Upper lobe of left lung (tissue), 6 donors: ENCODE data around the gene UBE2F. TPM values are rescaled to one million over a fixed set of nuclear protein-coding genes. Genes with fewer than 3 reads are reported as not detected.
A peak's percentile ranks its signal among the peaks of the same experiment; 100 is the strongest.

ENCODE experiments used
- ATAC-seq, 2 donors: fragments of 200-7000 bp; cut with Tn5 transposase; one replicate each; pipeline ENCODE4 v1.9.1; 2022; ENCODE audit warnings: mild to moderate bottlenecking in 2 of 2, moderate library complexity in 2 of 2; ENCODE audit not compliant: low FRiP score in 2 of 2
- DNase-seq, 2 donors: peaks; one replicate each; pipeline ENCODE4 v3.0.0-alpha.2; 2019 to 2020
- H3K27ac ChIP-seq, 4 donors: fragments of 200-600 bp; sonication (generic); one replicate each; pipeline ENCODE4 v1.5.1; 2016 to 2019
- H3K27me3 ChIP-seq, 4 donors: fragments of 200-600 bp; sonication (generic); one replicate each; pipeline ENCODE4 v1.5.1; 2017 to 2019
- H3K36me3 ChIP-seq, 4 donors: fragments of 200-600 bp; sonication (generic); one replicate each; pipeline ENCODE4 v1.5.1; 2016 to 2019
- H3K4me1 ChIP-seq, 4 donors: fragments of 200-600 bp; sonication (generic); one replicate each; pipeline ENCODE4 v1.5.1; 2018 to 2019
- H3K4me3 ChIP-seq, 4 donors: fragments of 200-600 bp; sonication (generic); one replicate each; pipeline ENCODE4 v1.5.1; 2017 to 2019; ENCODE audit warnings: mild to moderate bottlenecking in 2 of 4, moderate library complexity in 1 of 4
- H3K9me3 ChIP-seq, 4 donors: fragments of 200-600 bp; sonication (generic); one replicate each; pipeline ENCODE4 v1.5.1; 2018 to 2019
- CTCF ChIP-seq, 6 experiments: fragments of 450-650 bp in 4 of 6; fragments of 200-600 bp in 2 of 6; sonication (generic) in 2 of 6; IDR thresholded peaks; one replicate each; pipeline ENCODE4 v1.5.1; 2016 to 2019; ENCODE audit warnings: antibody characterized with exemption in 6 of 6
- EP300 ChIP-seq, 4 donors: sonication (generic); formaldehyde crosslinking; IDR thresholded peaks; one replicate each; pipeline ENCODE4 v1.5.1; 2017; ENCODE audit warnings: antibody characterized with exemption in 4 of 4, control low read depth in 2 of 4
- POLR2A ChIP-seq, 4 donors: fragments of 450-650 bp; IDR thresholded peaks; one replicate each; pipeline ENCODE4 v1.5.1; 2016 to 2017; ENCODE audit warnings: antibody characterized with exemption in 4 of 4, mild to moderate bottlenecking in 2 of 4
- POLR2AphosphoS5 ChIP-seq, 2 donors: sonication (generic); formaldehyde crosslinking; IDR thresholded peaks; one replicate each; pipeline ENCODE4 v1.5.1; 2017; ENCODE audit warnings: antibody characterized with exemption in 2 of 2
- WGBS, 2 donors: methylation state at CpG; one replicate each; pipeline ENCODE4 v1.1.5; 2017 to 2018; 5-methylcytosine and 5-hydroxymethylcytosine counted together
- total RNA-seq, 6 donors: library from RNA; depleted of rRNA in 4 of 6; stranded (reverse); fragments of >200 nt in 4 of 6; gene quantifications; one replicate each; pipeline versions ENCODE4 v1.1.0 to v1.2.1, GENCODE V29; 2016 to 2021
- donor health status: DM: no; HTN: no; CAD: no; lungs with moderate emphysema.
- donor health status: DM: no; HTN: yes; CAD: no; lungs with severe emphysema.

Gene UBE2F
- total RNA-seq, 6 donors from 2014 or later: 11.5 to 65.5 (median 39.8) TPM

- Histone ChIP-seq H3K27me3 (no peaks in the 10 kb centered on the region), H3K9me3 (no peaks in the 10 kb centered on the region), H3K27ac (no peak overlapping the region), H3K36me3 (peaks cover 9 to 58% (median 17%) of the 10 kb centered on the region in 4 donors), H3K4me1 (no peaks in the 10 kb centered on the region), H3K4me3 (no peak overlapping the region)
- ATAC-seq (no peak), DNase-seq (peak in 1 of 2 donors; percentile 43)
- WGBS, 2 donors: 61 to 91% methylated on average over 4 to 7 of the region's 10 CpGs
- no peak for TF ChIP-seq EP300 (IDR thresholded peaks at IDR 0.05)
- TF ChIP-seq POLR2AphosphoS5 (IDR thresholded peaks at IDR 0.05): no peak
- no peak for TF ChIP-seq POLR2A (IDR thresholded peaks at IDR 0.05)
These were observed 102.4 kb downstream of the UBE2F start for GRCh38 chr2:238069021-238069709.

- H3K4me1 ChIP-seq: no peaks in the 10 kb centered on the region
- H3K9me3 ChIP-seq: no peaks in the 10 kb centered on the region
- WGBS, 2 donors: 90 to 93% methylated on average over 9 of the region's 9 CpGs
- ATAC-seq: no peak
- no peaks in the 10 kb centered on the region for H3K27me3 ChIP-seq
- H3K4me3 ChIP-seq: no peak overlapping the region
- DNase-seq: peak in 1 of 2 donors; percentile 54
- no peak overlapping the region for H3K27ac ChIP-seq
- H3K36me3 ChIP-seq: peaks cover 8 to 51% (median 18%) of the 10 kb centered on the region in 4 donors
- TF ChIP-seq POLR2A (IDR thresholded peaks at IDR 0.05): no peak
- TF ChIP-seq POLR2AphosphoS5 (IDR thresholded peaks at IDR 0.05): no peak
These were observed 103.1 kb downstream of the UBE2F start for GRCh38 chr2:238069877-238070276.

- Histone ChIP-seq H3K27ac (no peak overlapping the region), H3K27me3 (no peaks in the 10 kb centered on the region), H3K9me3 (no peaks in the 10 kb centered on the region), H3K4me1 (no peaks in the 10 kb centered on the region), H3K36me3 (peaks cover 0 to 11% (median 4%) of the 10 kb centered on the region in 4 donors), H3K4me3 (no peak overlapping the region)
- no peak for ATAC-seq
- DNase-seq: no peak
- TF ChIP-seq CTCF (IDR thresholded peaks at IDR 0.05) (no peak), POLR2AphosphoS5 (IDR thresholded peaks at IDR 0.05) (no peak), EP300 (IDR thresholded peaks at IDR 0.05) (no peak), POLR2A (IDR thresholded peaks at IDR 0.05) (no peak)
These were observed 108.6 kb downstream of the UBE2F start for GRCh38 chr2:238075397-238075796.

- Histone ChIP-seq H3K9me3 (no peaks in the 10 kb centered on the region), H3K27ac (no peak overlapping the region), H3K4me3 (no peak overlapping the region), H3K36me3 (peaks cover 0 to 19% (median 11%) of the 10 kb centered on the region in 4 donors), H3K27me3 (no peaks in the 10 kb centered on the region), H3K4me1 (no peaks in the 10 kb centered on the region)
- ATAC-seq: no peak
- TF ChIP-seq POLR2A (IDR thresholded peaks at IDR 0.05) (no peak), EP300 (IDR thresholded peaks at IDR 0.05) (no peak), POLR2AphosphoS5 (IDR thresholded peaks at IDR 0.05) (no peak), CTCF (IDR thresholded peaks at IDR 0.05) (no peak)
- no peak for DNase-seq
- 96% methylated on average over 1 of the region's 1 CpG for WGBS, 2 donors
These were observed 110.5 kb downstream of the UBE2F start for GRCh38 chr2:238077292-238077691.

GRCh38 chr2:238079874-238080327, 113.1 kb downstream of the UBE2F start:
- WGBS, 2 donors: 68 to 77% methylated on average over 2 of the region's 2 CpGs
- no peaks in the 10 kb centered on the region for H3K4me1 ChIP-seq
- no peak for DNase-seq
- peaks cover 5 to 37% (median 27%) of the 10 kb centered on the region in 4 donors for H3K36me3 ChIP-seq
- no peaks in the 10 kb centered on the region for H3K9me3 ChIP-seq
- no peak overlapping the region for H3K27ac ChIP-seq
- no peaks in the 10 kb centered on the region for H3K27me3 ChIP-seq
- no peak for ATAC-seq
- no peak overlapping the region for H3K4me3 ChIP-seq
- TF ChIP-seq POLR2AphosphoS5 (IDR thresholded peaks at IDR 0.05) (no peak), EP300 (IDR thresholded peaks at IDR 0.05) (no peak), CTCF (IDR thresholded peaks at IDR 0.05) (no peak), POLR2A (IDR thresholded peaks at IDR 0.05) (no peak)

GRCh38 chr2:238080518-238080917, 113.7 kb downstream of the UBE2F start:
- TF ChIP-seq CTCF (IDR thresholded peaks at IDR 0.05) (no peak), EP300 (IDR thresholded peaks at IDR 0.05) (no peak), POLR2AphosphoS5 (IDR thresholded peaks at IDR 0.05) (no peak), POLR2A (IDR thresholded peaks at IDR 0.05) (no peak)
- Histone ChIP-seq H3K27ac (no peak overlapping the region), H3K27me3 (no peaks in the 10 kb centered on the region), H3K4me1 (no peaks in the 10 kb centered on the region), H3K4me3 (no peak overlapping the region), H3K36me3 (peaks cover 5 to 37% (median 27%) of the 10 kb centered on the region in 4 donors), H3K9me3 (no peaks in the 10 kb centered on the region)
- 95 to 98% methylated on average over 15 of the region's 15 CpGs for WGBS, 2 donors
- ATAC-seq (peak in 1 of 2 donors; percentile 43), DNase-seq (no peak)
